Subcutaneous abdominal adipose tissue (tissue), 5 donors: ENCODE measurements around the gene SUSD4.

Experiments used
- H3K27ac ChIP-seq: one replicate; pipeline ENCODE4 v1.7.0; 2013; ENCODE audit warnings: low read depth, mild to moderate bottlenecking, inconsistent platforms, low read length, moderate library complexity
- H3K27me3 ChIP-seq, 5 donors: one replicate each; pipeline ENCODE4 v1.7.0; 2013; ENCODE audit warnings: low read length in 5 of 5, inconsistent platforms in 1 of 5; ENCODE audit not compliant: control insufficient read depth in 5 of 5, insufficient read depth in 4 of 5
- H3K36me3 ChIP-seq, 5 donors: one replicate each; pipeline ENCODE4 v1.7.0; 2013; ENCODE audit warnings: low read length in 5 of 5; ENCODE audit not compliant: control insufficient read depth in 5 of 5, insufficient read depth in 5 of 5
- H3K4me1 ChIP-seq, 5 donors: one replicate each; pipeline ENCODE4 v1.7.0; 2013; ENCODE audit warnings: low read length in 5 of 5, mild to moderate bottlenecking in 3 of 5, moderate library complexity in 1 of 5; ENCODE audit not compliant: control insufficient read depth in 5 of 5, insufficient read depth in 5 of 5
- H3K4me3 ChIP-seq, 5 donors: one replicate each; pipeline ENCODE4 v1.7.0; 2013; ENCODE audit warnings: low read length in 5 of 5, low read depth in 1 of 5
- H3K9ac ChIP-seq, 5 donors: one replicate each; pipeline ENCODE4 v1.7.0; 2013; ENCODE audit warnings: low read length in 5 of 5, mild to moderate bottlenecking in 4 of 5, moderate library complexity in 3 of 5
- H3K9me3 ChIP-seq, 5 donors: one replicate each; pipeline ENCODE4 v1.7.0; 2013; ENCODE audit warnings: low read length in 5 of 5; ENCODE audit not compliant: control insufficient read depth in 5 of 5
- donor health status: healthy.
- donor health status: healthy.
- donor health status: healthy.
- donor health status: healthy.
- donor health status: healthy.

SUSD4 gene

GRCh38 chr1:223331301-223331700 is 32.7 kb downstream of the SUSD4 start:
- Histone ChIP-seq H3K27ac (no peak overlapping the region), H3K4me1 (no peaks in the 10 kb centered on the region), H3K36me3 (no peaks in the 10 kb centered on the region), H3K4me3 (no peak overlapping the region), H3K9ac (no peak overlapping the region), H3K9me3 (no peaks in the 10 kb centered on the region), H3K27me3 (peaks cover 0 to 5% (median 0%) of the 10 kb centered on the region in 5 donors)

DNA sequence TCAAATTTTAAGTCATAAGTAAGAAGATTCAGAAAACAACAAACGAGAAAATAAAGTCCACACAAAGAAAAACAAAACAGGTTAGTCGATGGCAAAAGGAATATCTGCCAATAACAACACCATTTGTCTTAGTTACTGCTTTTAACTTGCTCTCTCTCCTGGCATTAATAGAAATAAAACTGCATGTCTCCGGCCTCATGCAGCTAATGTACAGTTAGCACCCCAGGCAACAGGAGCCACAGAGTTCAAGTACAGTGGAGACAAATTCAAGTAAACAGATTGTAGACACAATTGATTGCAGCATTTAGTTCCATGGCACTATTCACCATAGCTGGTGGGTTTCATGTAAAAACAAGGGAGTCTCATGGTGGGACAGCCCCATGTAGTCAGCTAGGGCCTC is 33.5 kb downstream of the SUSD4 start:
- no peaks in the 10 kb centered on the region for H3K36me3 ChIP-seq
- peaks cover 0 to 5% (median 0%) of the 10 kb centered on the region in 5 donors for H3K27me3 ChIP-seq
- H3K9me3 ChIP-seq, result no peaks in the 10 kb centered on the region
- H3K27ac ChIP-seq, result no peak overlapping the region
- H3K4me1 ChIP-seq, result no peaks in the 10 kb centered on the region
- no peak overlapping the region for H3K4me3 ChIP-seq
- no peak overlapping the region for H3K9ac ChIP-seq

GRCh38 chr1:223329664-223330415 is 34.1 kb downstream of the SUSD4 start:
- no peaks in the 10 kb centered on the region for H3K36me3 ChIP-seq
- no peaks in the 10 kb centered on the region for H3K4me1 ChIP-seq
- H3K27ac ChIP-seq, result no peak overlapping the region
- H3K9me3 ChIP-seq, result no peaks in the 10 kb centered on the region
- H3K9ac ChIP-seq, result no peak overlapping the region
- H3K27me3 ChIP-seq, result peaks cover 0 to 5% (median 0%) of the 10 kb centered on the region in 5 donors
- H3K4me3 ChIP-seq, result no peak overlapping the region

DNA sequence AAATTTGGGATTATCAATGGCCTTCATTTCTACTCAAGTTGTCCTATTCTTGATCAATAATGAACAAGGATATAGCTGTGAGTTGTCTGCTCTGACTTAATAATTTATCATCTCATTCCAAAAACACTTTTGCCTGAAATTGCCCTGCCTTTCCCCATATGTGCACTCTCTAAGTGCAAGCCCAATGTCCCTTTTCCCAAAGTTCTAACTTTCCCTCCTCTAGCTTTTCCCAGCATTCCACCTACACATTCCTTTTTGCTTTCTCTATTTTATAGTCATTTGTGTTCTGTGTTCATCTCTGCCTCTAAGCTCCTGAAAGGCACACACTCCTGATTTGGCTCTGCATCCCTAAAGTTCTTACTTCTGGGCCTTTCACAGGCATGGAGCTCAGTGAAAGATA is 34.7 kb downstream of the SUSD4 start:
- H3K4me1 ChIP-seq, result no peaks in the 10 kb centered on the region
- H3K27ac ChIP-seq, result no peak overlapping the region
- H3K27me3 ChIP-seq, result peaks cover 0 to 5% (median 0%) of the 10 kb centered on the region in 5 donors
- H3K9me3 ChIP-seq, result no peaks in the 10 kb centered on the region
- no peaks in the 10 kb centered on the region for H3K36me3 ChIP-seq
- no peak overlapping the region for H3K9ac ChIP-seq
- no peak overlapping the region for H3K4me3 ChIP-seq

GRCh38 chr1:223328566-223328965 is 35.4 kb downstream of the SUSD4 start:
- Histone ChIP-seq H3K4me3 (no peak overlapping the region), H3K27ac (no peak overlapping the region), H3K4me1 (no peaks in the 10 kb centered on the region), H3K9me3 (no peaks in the 10 kb centered on the region), H3K9ac (no peak overlapping the region), H3K36me3 (no peaks in the 10 kb centered on the region), H3K27me3 (peaks cover 0 to 5% (median 0%) of the 10 kb centered on the region in 5 donors)

DNA sequence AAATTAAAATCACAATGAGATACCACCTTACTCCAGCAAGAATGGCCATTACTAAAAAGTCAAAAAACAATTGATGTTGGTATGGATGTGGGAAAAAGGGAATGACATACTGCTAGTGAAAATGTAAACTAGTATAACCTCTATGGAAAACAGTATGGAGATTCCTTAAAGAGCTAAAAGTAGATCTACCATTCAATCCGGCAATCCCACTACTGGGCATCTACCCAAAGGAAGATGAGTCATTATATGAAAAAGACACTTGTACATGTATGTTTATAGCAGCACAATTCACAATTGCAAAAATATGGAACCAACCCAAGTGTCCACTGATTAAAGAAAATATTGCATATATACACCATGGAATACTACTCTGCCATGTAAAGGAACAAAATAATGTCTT is 37.2 kb downstream of the SUSD4 start:
- H3K27ac ChIP-seq, result no peak overlapping the region
- no peak overlapping the region for H3K9ac ChIP-seq
- H3K9me3 ChIP-seq, result no peaks in the 10 kb centered on the region
- no peaks in the 10 kb centered on the region for H3K36me3 ChIP-seq
- H3K4me3 ChIP-seq, result no peak overlapping the region
- H3K27me3 ChIP-seq, result peaks cover 0 to 4% (median 0%) of the 10 kb centered on the region in 5 donors
- H3K4me1 ChIP-seq, result no peaks in the 10 kb centered on the region

- no peaks in the 10 kb centered on the region for H3K9me3 ChIP-seq
- H3K27me3 ChIP-seq, result peaks cover 0 to 8% (median 3%) of the 10 kb centered on the region in 5 donors
- H3K4me3 ChIP-seq, result no peak overlapping the region
- no peak overlapping the region for H3K27ac ChIP-seq
- H3K9ac ChIP-seq, result no peak overlapping the region
- no peaks in the 10 kb centered on the region for H3K4me1 ChIP-seq
- H3K36me3 ChIP-seq, result no peaks in the 10 kb centered on the region
Measured at GRCh38 chr1:223323491-223324484, 40.2 kb downstream of the SUSD4 start.

DNA sequence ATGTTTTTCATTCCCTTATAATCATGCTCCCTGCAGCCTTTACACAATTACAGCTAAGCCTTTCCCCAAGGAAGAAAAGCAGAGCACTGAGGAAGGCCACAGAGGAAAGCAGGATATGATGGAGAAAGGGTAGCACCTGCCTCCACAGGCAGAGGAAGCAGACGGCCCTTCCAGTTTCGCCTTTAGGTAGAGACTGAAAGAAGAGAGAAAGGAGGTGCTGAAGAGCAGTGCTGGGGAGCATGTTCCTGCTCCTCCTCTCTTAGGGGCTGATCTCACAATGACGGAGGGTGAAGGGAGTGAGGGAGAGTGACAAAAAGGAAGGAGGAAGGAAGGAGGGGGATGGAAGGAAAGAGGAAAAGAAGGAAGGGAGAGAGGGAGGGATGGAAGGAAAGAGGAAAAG is 41.1 kb downstream of the SUSD4 start:
- Histone ChIP-seq H3K9me3 (no peaks in the 10 kb centered on the region), H3K27ac (no peak overlapping the region), H3K9ac (no peak overlapping the region), H3K4me3 (no peak overlapping the region), H3K36me3 (no peaks in the 10 kb centered on the region), H3K4me1 (no peaks in the 10 kb centered on the region), H3K27me3 (peaks cover 0 to 8% (median 3%) of the 10 kb centered on the region in 5 donors)

DNA sequence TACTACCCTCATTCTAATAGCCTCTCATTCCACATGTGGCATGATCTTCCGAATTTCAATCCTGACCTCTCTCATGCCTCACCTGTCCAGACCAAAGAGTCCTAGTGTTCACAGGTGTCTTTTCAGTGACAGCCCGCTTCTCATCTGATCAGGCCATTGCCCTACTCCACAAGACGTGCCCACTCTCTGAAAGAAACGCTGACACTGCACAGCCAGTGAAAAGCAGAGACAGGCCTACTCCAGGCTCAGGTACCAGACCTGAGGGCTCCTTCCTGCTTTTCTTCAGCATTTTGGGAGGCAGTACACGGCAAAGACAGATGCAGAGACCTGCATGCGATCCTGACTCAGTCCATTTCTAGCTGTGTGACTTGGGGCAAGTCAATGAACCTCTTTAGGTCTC is 43.0 kb downstream of the SUSD4 start:
- no peak overlapping the region for H3K4me3 ChIP-seq
- H3K27me3 ChIP-seq, result peaks cover 0 to 8% (median 3%) of the 10 kb centered on the region in 5 donors
- H3K36me3 ChIP-seq, result no peaks in the 10 kb centered on the region
- no peaks in the 10 kb centered on the region for H3K9me3 ChIP-seq
- no peak overlapping the region for H3K9ac ChIP-seq
- H3K4me1 ChIP-seq, result no peaks in the 10 kb centered on the region
- no peak overlapping the region for H3K27ac ChIP-seq
